SJSA1 (cell line): ENCODE measurements around the gene DIRAS1. TPM values are rescaled to one million over a fixed set of nuclear protein-coding genes. Genes with fewer than 3 reads are reported as not detected.
A peak's percentile ranks its signal among the peaks of the same experiment; 100 is the strongest.

Source experiments
- DNase-seq, 2 experiments: peaks; one replicate each; pipeline ENCODE4 v3.0.0-alpha.2; 2015 to 2020; ENCODE audit warnings: low spot score in 2 of 2, low read depth in 1 of 2
- H3K27ac ChIP-seq: fragments of 250-450 bp; sonication (Bioruptor Pico); 2 replicates; pipeline ENCODE4 v1.5.1; 2020; ENCODE audit warnings: mild to moderate bottlenecking, moderate library complexity
- H3K27me3 ChIP-seq: fragments of 250-450 bp; sonication (Bioruptor Pico); replicated peaks from 2 replicates; pipeline ENCODE4 v1.5.1; 2020; ENCODE audit warnings: mild to moderate bottlenecking, moderate library complexity
- H3K36me3 ChIP-seq: fragments of 250-450 bp; sonication (Bioruptor Pico); 2 replicates; pipeline ENCODE4 v1.5.1; 2020; ENCODE audit warnings: mild to moderate bottlenecking
- H3K4me1 ChIP-seq: fragments of 250-450 bp; sonication (Bioruptor Pico); replicated peaks from 2 replicates; pipeline ENCODE4 v1.6.1; 2021; ENCODE audit warnings: mild to moderate bottlenecking
- H3K4me3 ChIP-seq: fragments of 250-450 bp; sonication (Bioruptor Pico); 2 replicates; pipeline ENCODE4 v1.5.1; 2020; ENCODE audit warnings: mild to moderate bottlenecking
- H3K9me3 ChIP-seq: fragments of 250-450 bp; sonication (Bioruptor Pico); replicated peaks from 2 replicates; pipeline ENCODE4 v1.5.1; 2020; ENCODE audit warnings: mild to moderate bottlenecking
- total RNA-seq: library from RNA; depleted of rRNA; stranded (reverse); fragments of >200 nt; shearing (Covaris generic); gene quantifications from 2 replicates; pipeline ENCODE4 v1.2.3, GENCODE V29; 2014

Gene DIRAS1
- total RNA-seq, 1 experiment from 2014 or later = not detected

DNA sequence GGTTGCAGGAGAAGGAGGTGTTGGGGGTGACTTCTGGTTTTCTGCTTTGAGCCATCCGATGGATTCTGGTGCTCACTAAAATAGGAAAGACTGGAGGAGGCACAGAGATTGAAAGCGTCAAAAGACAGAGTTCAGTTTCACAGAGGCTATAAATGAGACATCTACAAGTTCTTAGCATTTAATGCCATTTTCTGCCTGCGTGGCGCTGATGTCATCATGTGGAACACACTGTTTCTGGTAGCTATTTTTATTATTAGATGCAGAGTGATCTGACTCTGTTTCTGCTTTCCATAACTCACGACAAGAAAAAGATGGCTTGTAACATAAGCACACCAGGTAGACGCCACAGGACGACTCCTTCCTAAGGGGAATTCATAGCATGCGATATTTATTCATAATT lies 21.9 kb upstream of the DIRAS1 start:
- no peak overlapping the region for H3K4me3 ChIP-seq
- no peak for DNase-seq
- no peaks in the 10 kb centered on the region for H3K36me3 ChIP-seq
- no peaks in the 10 kb centered on the region for H3K9me3 ChIP-seq
- peaks cover 11% of the 10 kb centered on the region for H3K27me3 ChIP-seq
- 0 out of 2 replicates have a peak, but pooled peaks cover 3% of the 10 kb centered on the region for H3K4me1 ChIP-seq
- no peak overlapping the region for H3K27ac ChIP-seq

DNA sequence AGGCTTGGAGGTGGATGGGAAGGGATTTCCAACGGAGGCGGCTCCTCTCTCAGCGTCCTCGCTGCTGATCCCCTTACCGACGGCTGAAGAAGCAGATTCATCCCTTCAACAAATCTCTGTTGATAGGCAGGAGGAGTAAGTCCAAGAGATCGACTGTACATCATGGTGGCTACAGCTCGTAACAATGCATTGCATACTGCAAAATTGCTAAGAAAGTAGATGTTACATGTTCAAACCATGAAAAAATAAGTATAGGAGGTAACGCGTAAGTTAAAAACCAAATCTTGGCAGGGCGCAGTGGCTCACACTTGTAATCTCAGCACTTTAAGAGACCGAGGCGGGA lies 19.1 kb upstream of the DIRAS1 start:
- Histone ChIP-seq H3K36me3 (peaks cover 18% of the 10 kb centered on the region), H3K4me1 (0 out of 2 replicates have a peak, but pooled peaks cover 3% of the 10 kb centered on the region)

DNA sequence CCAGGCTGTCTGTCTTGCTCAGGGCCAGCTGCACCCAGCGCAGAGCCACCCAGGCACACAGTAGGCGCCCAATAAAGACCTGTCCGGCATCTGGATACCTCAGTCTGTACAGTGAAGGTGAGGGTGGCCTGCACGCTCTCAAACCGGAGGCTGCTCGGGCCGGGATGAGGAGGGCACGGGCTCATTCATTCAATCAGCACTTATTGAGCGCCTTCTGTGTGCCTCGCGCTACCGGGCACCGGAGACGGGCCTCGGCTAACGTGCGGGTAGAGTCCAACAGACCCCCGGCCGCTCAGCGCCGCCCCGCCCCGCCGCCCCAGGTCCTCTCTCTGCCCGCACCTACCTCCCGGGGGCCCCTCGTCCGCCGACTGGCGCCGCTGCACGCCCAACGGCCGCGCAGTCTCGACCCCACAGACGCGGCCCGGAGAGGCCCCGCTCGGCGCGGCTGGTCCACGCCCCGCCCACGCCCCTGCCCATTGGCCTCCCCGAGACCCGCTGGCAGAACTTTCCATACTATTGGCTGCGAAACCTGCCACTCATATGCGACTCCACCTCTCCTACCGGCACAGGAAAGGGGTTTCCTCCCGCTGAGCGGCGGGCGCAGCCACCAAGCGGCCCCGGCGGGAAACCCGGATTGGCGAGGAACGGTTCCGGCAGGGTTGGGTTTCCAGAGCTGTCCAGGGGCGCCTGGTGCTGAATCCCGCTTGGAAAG lies 18.6 kb upstream of the DIRAS1 start, which contains the start of gene SLC39A3:
Gene SLC39A3, minus strand, starts transcription at position 416 of the 712 bp plus-strand sequence. CDS start 2,760 bp downstream, outside the sequence.
- Histone ChIP-seq H3K9me3 (no peaks in the 10 kb centered on the region; the same call in 1 of the 2 replicates), H3K36me3 (peaks cover 24% of the 10 kb centered on the region), H3K4me3 (peak within 1 kb of the TSS; percentile 64), H3K4me1 (0 out of 2 replicates have a peak, but pooled peaks cover 3% of the 10 kb centered on the region), H3K27ac (no peak within 1 kb of the TSS), H3K27me3 (peaks cover 2% of the 10 kb centered on the region; the same call in 1 of the 2 replicates)
- DNase-seq = peak; percentile 96 to 99

More for the DNA sequence above, 19.1 kb upstream of the DIRAS1 start:
- peak overlapping the region; percentile 64; the same call in 1 of the 2 replicates for H3K4me3 ChIP-seq
- peaks cover 7% of the 10 kb centered on the region for H3K27me3 ChIP-seq
- DNase-seq = no peak
- no peaks in the 10 kb centered on the region; the same call in 1 of the 2 replicates for H3K9me3 ChIP-seq
- H3K27ac ChIP-seq = no peak overlapping the region

DNA sequence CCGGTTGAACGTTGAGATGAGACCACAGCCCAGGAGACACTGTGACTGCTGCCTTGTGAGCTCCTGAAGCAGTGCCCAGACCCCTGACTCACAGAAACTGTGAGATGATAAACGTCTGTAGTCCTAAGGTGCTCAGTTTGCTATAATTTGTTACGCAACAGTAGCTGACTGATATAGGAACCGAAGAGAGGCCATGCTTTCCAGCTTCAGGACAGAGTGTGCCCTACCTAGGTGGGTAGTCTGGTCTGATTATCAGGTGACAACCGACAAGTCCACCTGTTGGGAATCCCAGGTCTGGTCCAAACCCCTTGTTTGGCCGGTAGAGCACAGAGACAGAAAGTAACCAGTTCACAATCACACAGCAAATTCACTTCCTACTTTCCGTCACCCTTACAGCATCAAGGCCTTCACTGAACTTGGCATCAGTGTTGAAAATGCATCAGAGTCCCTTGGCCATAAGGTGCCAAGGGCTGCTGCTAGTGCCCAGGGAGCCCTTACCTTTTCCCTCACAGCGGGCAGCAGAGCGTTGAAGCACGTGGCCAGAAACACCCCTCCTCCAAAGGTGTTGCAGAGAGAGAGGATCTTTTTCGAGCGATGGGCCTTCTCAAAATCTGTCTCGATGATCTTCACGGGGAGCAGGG lies 15.5 kb upstream of the DIRAS1 start:
- H3K27ac ChIP-seq = no peak overlapping the region
- no peak overlapping the region for H3K4me3 ChIP-seq
- DNase-seq = no peak
- no peaks in the 10 kb centered on the region; the same call in 1 of the 2 replicates for H3K9me3 ChIP-seq
- H3K36me3 ChIP-seq = peaks cover 33% of the 10 kb centered on the region
- H3K27me3 ChIP-seq = no peaks in the 10 kb centered on the region
- H3K4me1 ChIP-seq = 0 out of 2 replicates have a peak, but pooled peaks cover 3% of the 10 kb centered on the region

DNA sequence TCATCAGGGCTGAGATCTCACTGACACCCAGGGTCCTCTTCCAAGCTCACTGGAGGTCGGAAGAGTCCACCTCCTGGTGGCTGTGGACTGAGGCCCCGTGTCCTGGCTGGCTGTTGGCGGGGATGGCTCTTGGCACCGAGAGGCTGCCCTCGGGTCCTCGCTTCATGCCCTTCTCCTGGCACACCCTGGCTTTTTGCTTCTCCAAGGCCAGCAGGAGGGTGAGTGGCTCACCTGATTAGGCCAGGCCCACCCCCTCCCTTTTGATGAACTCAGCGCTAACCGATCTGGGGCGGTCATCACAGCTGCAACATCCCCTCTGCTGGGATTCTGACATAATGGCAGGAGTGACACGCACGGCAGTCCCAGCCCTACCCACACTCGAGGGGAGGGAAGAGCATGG lies 14.2 kb upstream of the DIRAS1 start:
- Histone ChIP-seq H3K27ac (no peak overlapping the region), H3K36me3 (peaks cover 33% of the 10 kb centered on the region), H3K4me3 (no peak overlapping the region), H3K27me3 (no peaks in the 10 kb centered on the region), H3K4me1 (0 out of 2 replicates have a peak, but pooled peaks cover 3% of the 10 kb centered on the region), H3K9me3 (no peaks in the 10 kb centered on the region; the same call in 1 of the 2 replicates)
- no peak for DNase-seq

DNA sequence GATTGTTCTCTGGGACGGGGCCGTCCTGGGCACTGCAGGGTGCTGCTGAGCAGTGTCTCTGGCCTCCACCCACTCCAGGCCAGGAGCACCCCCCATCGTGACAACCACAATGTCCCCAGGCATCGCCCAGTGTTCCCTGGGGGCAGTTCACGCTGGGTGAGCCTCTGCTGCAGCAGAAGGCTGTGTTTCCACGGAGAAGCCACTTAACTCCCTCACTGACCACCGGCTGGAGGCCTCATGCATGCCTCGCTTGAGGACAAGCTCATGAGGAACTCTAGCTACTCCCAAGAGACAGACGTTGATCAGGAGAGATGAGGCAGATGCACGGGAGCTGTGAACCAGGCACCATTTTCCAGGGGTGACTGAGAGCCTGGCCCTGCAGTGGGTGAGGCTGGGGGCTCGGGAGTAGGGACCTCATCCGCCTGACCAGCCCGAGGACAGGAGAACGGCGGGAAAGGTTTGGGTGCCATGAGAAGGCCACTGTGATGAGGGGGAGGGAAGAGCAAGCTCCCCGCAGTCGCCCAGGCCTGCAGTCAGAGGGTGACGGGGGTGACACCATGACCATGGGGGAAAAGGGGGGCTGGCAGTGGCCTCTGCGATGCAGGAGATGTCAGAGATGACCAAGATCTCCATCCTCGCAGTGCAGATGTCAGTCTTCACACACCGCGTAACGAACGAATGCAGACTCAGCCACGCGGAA lies 13.6 kb upstream of the DIRAS1 start:
- DNase-seq = no peak
- Histone ChIP-seq H3K9me3 (no peaks in the 10 kb centered on the region; the same call in 1 of the 2 replicates), H3K4me1 (0 out of 2 replicates have a peak, but pooled peaks cover 3% of the 10 kb centered on the region), H3K27me3 (no peaks in the 10 kb centered on the region), H3K36me3 (peaks cover 33% of the 10 kb centered on the region), H3K4me3 (no peak overlapping the region), H3K27ac (no peak overlapping the region)

DNA sequence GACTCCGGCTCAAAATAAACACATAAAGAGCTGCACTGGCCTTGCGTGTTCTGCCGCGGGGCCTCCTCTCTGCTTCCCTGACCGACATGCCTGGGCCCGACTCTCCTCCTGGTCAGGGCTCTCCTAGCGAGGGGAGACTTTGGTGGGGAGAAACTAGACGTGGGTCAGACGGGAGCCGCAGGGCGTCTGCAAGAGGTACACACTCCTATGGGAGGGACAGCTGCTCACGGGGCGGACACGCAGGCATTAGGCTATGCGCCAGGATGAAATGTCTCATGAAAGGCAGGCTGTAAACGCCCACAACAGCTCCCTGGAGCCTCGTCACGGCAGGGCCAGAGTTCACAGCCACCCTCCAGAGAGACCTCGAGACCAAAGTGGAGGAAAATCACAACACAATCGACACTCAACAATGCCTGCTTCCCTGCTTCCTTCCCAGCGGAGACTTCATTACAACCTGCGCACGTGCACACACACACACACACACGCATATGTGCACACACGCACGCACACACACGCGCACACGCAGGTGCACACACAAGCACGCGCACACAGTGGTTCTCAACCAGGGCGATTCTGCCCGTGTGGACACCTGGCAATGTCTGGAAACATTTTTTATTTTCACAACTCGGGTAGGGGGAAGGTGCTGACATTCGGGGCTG lies 12.9 kb upstream of the DIRAS1 start:
- DNase-seq = peak in 1 of 2 experiments; percentile 41
- Histone ChIP-seq H3K4me3 (no peak overlapping the region), H3K9me3 (no peaks in the 10 kb centered on the region; the same call in 1 of the 2 replicates), H3K4me1 (0 out of 2 replicates have a peak, but pooled peaks cover under 1% of the 10 kb centered on the region), H3K27ac (no peak overlapping the region), H3K27me3 (peaks cover 1% of the 10 kb centered on the region; the same call in 1 of the 2 replicates), H3K36me3 (peaks cover 33% of the 10 kb centered on the region)

DNA sequence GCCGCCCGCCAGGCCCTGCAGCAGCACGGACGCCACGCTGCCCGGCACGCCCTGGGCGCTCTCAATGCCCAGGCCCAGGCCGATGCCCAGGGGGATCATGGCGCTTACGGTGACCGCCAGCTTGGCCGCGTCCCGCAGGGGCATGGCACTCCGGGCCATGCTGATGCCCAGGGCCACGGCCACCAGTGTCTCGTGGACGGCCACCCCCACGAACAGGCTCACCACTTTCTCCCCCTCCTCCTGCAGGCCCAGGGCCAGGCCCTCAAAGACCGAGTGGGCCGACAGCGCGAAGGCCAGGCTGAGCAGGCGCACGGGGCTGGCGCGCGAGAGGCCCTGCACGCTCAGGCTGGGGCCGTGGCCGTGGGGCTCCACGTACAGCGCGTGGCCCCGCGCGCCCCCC lies 11.7 kb upstream of the DIRAS1 start:
- no peak for DNase-seq
- Histone ChIP-seq H3K27ac (no peak overlapping the region), H3K4me1 (no peaks in the 10 kb centered on the region)

DNA sequence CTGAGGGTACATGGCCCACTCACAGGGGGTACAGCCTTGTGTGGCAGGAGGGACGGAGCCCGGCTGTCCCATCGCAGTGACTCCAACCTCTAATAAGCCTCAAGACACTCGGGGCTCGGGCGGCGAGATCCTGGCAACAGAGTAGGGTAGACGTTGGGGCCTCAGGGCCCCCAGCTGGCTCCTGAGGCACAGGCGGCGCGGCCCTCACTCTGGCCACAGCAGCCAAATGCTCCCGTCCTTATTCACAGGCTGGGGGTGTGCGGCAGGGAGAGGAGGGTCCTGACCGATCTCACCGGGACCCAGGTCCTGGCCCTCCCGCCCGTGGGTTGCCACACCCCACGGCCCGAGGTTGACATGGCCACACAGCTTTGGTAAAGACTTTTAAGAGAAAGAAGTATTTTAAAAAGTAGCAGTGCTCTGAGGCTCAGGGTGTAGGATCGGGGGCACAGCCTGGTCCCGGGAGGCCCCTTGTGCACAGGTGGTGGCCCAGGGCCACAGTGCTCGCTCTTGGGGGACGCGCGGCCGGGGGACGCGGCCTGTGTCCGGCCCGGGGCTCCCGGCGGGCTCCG lies 11.1 kb upstream of the DIRAS1 start:
- no peaks in the 10 kb centered on the region for H3K4me1 ChIP-seq
- H3K4me3 ChIP-seq = no peak overlapping the region
- no peak for DNase-seq
- H3K27ac ChIP-seq = no peak overlapping the region
- H3K27me3 ChIP-seq = peaks cover 20% of the 10 kb centered on the region
- no peaks in the 10 kb centered on the region; the same call in 1 of the 2 replicates for H3K9me3 ChIP-seq
- peaks cover 33% of the 10 kb centered on the region for H3K36me3 ChIP-seq

More for the DNA sequence above, 11.7 kb upstream of the DIRAS1 start:
- H3K4me3 ChIP-seq = no peak overlapping the region
- H3K27me3 ChIP-seq = peaks cover 13% of the 10 kb centered on the region
- peaks cover 33% of the 10 kb centered on the region for H3K36me3 ChIP-seq
- H3K9me3 ChIP-seq = no peaks in the 10 kb centered on the region; the same call in 1 of the 2 replicates

DNA sequence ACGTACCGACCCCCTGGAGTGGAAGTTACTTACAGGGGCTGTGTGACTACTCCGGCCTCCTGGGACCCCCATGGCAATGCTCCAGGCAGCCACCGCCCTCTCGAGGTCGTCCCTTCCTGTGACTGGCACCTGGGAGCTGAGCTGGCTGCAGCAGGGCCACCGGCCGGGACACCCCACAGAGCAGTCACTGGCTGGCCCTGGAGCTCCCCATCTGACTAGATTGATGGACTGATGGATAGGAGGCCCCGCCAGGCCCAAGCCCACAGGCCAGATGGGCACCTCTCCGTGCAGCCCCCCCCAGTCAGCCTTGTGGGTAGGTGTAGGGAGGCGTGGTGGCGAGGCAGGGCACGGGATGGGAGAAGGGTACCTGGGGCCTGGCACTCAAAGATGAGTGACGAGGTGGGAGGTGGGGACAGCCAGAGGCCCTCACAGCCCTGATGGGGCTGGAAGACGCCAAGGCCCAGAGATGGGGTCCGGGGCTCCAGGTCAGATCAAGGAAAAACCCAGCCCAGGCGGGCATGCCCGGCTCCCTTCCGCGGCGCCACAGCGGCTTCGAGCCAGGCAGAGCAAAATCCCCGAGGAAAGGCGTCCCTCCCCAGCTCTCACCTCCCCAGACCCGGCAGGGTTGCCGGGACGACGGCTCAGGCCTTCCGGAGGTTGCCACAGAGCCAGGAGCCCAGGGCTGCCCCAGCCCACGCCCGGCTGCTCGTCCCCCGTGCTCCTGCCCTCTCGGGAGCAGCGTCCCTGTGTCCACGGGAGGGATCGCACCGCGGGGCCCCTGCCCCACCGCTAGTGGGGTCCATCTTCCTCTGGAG lies 10.2 kb upstream of the DIRAS1 start:
- no peaks in the 10 kb centered on the region; the same call in 1 of the 2 replicates for H3K9me3 ChIP-seq
- no peak overlapping the region for H3K4me3 ChIP-seq
- no peaks in the 10 kb centered on the region for H3K4me1 ChIP-seq
- H3K36me3 ChIP-seq = peaks cover 25% of the 10 kb centered on the region
- H3K27me3 ChIP-seq = peaks cover 28% of the 10 kb centered on the region
- DNase-seq = no peak
- H3K27ac ChIP-seq = no peak overlapping the region

DNA sequence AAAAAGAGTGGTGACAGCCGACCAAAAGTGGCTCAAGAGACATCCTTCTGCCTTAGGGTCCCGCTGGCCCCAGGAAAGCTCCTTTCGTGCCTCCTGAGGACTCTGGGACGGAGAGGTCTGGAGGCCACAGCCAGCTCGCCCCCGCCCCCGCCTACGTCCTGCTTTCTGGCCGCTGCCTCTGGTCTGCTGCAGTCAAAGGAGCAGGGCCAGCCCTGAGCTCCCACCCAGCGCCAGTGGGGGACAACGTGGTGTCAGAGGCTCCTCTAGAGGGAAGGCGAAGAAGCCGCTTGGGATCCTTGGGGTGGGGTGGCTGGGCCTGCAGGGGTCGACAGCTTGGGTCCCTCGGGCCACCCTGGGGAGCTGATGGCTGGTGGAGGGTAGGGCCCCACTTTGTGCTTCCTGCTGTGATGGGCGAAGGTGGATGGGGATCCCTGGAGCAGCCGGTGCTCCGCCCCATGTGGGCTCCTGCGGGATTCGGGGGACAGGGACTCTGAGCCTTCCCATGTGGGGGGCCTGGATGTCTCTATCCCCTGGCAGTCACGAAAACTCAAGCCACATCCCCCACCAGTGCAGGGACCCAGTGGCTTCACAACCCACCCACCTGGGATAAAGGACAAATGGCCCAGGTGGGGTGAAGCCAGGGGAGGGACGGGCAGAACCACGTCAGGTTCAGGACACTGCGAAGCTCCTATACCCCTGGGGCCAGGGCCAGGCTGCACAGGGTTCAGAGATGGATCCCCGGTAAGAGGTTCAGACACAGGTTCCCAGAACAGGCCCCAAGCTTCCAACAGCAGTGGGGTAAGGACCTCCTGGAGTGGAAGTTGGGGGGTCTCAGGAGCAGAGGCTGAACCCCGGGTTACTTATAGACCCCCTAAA lies 9.0 kb upstream of the DIRAS1 start:
- Histone ChIP-seq H3K4me1 (no peaks in the 10 kb centered on the region), H3K27ac (no peak overlapping the region), H3K36me3 (peaks cover 13% of the 10 kb centered on the region), H3K27me3 (peaks cover 33% of the 10 kb centered on the region), H3K4me3 (no peak overlapping the region), H3K9me3 (no peaks in the 10 kb centered on the region)
- DNase-seq = peak in 1 of 2 experiments; percentile 43
